IPS-18a (cell line): ENCODE data around the gene PALM3.
"Not testable (repeated sequence)": the region's sequence is repeated elsewhere in the genome, so short reads cannot be mapped to it uniquely, and the experiment has no call there.

Source experiments
- H3K27ac ChIP-seq: one replicate; pipeline ENCODE4 v1.5.1; 2013; ENCODE audit warnings: low read length
- H3K27me3 ChIP-seq: one replicate; pipeline ENCODE4 v1.6.1; 2013; ENCODE audit warnings: mild to moderate bottlenecking, low read length; ENCODE audit not compliant: control insufficient read depth, insufficient read depth
- H3K36me3 ChIP-seq: one replicate; pipeline ENCODE4 v1.6.1; 2013; ENCODE audit warnings: low read depth, low read length; ENCODE audit not compliant: control insufficient read depth
- H3K4me1 ChIP-seq: one replicate; pipeline ENCODE4 v1.6.1; 2013; ENCODE audit warnings: low read depth, low read length; ENCODE audit not compliant: control insufficient read depth
- H3K4me3 ChIP-seq: one replicate; pipeline ENCODE4 v1.5.1; 2013; ENCODE audit warnings: low read length
- H3K9ac ChIP-seq: one replicate; pipeline ENCODE4 v1.6.1; 2013; ENCODE audit warnings: mild to moderate bottlenecking, low read length, moderate library complexity
- H3K9me3 ChIP-seq: one replicate; pipeline ENCODE4 v1.6.1; 2013; ENCODE audit warnings: low read depth, low read length; ENCODE audit not compliant: control insufficient read depth

PALM3 gene

DNA sequence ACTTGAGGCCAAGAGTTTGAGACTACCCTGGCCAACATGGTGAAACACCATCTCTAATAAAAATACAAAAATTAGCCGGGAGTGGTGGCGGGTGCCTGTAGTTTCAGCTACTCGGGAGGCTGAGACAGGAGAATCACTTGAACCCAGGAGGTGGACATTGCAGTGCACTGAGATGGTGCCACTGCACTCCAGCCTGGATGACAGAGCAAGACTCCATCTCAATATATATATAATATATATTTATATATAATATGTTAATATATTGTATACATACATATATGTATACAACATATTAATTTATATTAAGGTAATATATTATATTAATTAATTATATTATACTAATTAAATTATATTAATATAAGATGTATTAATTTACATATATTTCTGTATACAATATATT, 42.1 kb downstream of the PALM3 start:
- H3K9me3 ChIP-seq, H3K27ac ChIP-seq, H3K9ac ChIP-seq, H3K36me3 ChIP-seq, H3K4me3 ChIP-seq, H3K27me3 ChIP-seq, H3K4me1 ChIP-seq: not testable (repeated sequence)

DNA sequence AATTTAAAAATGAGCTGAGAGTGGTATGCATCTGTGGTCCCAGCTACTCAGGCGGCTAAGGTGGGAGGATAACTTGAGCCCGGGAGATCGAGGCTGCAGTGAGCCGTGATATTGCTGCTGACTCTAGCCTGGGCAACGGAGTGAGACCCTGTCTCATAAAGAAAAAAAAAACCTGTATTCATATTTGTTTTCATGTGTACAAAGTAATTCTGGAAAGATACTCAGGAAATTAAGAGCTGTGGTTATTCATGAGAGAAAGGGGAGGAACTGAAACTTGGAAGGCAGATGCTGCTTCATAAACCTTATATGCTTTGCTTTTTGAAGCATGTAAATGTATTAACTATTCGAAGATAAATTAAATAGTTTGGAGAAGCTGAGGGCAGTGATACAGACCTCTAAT, 42.8 kb downstream of the PALM3 start:
- Histone ChIP-seq H3K4me1 (peaks cover 5% of the 10 kb centered on the region), H3K9ac (no peak overlapping the region), H3K36me3 (no peaks in the 10 kb centered on the region), H3K4me3 (no peak overlapping the region), H3K9me3 (no peaks in the 10 kb centered on the region), H3K27ac (no peak overlapping the region), H3K27me3 (no peaks in the 10 kb centered on the region)

DNA sequence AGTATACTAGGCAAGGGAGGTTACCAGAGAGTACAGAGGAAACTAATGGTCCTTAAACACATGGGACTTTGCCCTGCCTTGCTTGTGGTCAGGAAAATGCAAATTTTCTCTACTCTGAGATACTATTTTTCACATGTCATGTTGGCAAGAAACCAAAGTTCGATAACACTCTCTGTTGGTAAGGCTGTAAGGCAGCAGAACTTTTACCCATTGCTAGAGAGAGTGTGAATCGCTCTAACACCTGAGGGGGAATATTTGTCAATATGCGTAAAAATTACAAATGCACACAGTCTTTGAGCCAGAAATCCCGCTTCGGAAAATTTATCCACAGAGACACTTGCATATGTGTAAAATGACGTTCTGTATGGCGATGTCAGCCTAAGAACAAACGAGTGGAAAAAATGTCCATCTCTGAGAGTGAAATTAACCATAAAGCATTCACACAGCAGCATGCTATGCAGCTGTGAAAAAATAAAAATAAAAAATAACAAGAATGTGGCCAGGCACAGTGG, 46.3 kb downstream of the PALM3 start:
- H3K27me3 ChIP-seq: no peaks in the 10 kb centered on the region
- H3K4me3 ChIP-seq: no peak overlapping the region
- H3K36me3 ChIP-seq: no peaks in the 10 kb centered on the region
- no peak overlapping the region for H3K27ac ChIP-seq
- H3K9me3 ChIP-seq: no peaks in the 10 kb centered on the region
- no peaks in the 10 kb centered on the region for H3K4me1 ChIP-seq
- H3K9ac ChIP-seq: no peak overlapping the region

- Histone ChIP-seq H3K4me1 (no peaks in the 10 kb centered on the region), H3K27ac (no peak overlapping the region), H3K9ac (no peak overlapping the region), H3K27me3 (no peaks in the 10 kb centered on the region), H3K36me3 (no peaks in the 10 kb centered on the region), H3K9me3 (no peaks in the 10 kb centered on the region), H3K4me3 (no peak overlapping the region)
These were observed 49.4 kb downstream of the PALM3 start for GRCh38 chr19:14012378-14012915.

- H3K4me1 ChIP-seq: no peaks in the 10 kb centered on the region
- peak overlapping the region; percentile 90 for H3K9ac ChIP-seq
- peak overlapping the region; percentile 95 for H3K27ac ChIP-seq
- no peaks in the 10 kb centered on the region for H3K9me3 ChIP-seq
- no peaks in the 10 kb centered on the region for H3K27me3 ChIP-seq
- peak overlapping the region; percentile 66 for H3K4me3 ChIP-seq
- H3K36me3 ChIP-seq: no peaks in the 10 kb centered on the region
These were observed 54.9 kb downstream of the PALM3 start for GRCh38 chr19:14006766-14007562.

GRCh38 chr19:14006085-14006765, 55.7 kb downstream of the PALM3 start, which contains the start of gene RFX1:
TSS of gene RFX1 (minus strand) at chr19:14006320. CDS start at chr19:13993843, 12,477 bp downstream.
- Histone ChIP-seq H3K4me3 (peak within 1 kb of the TSS; percentile 66), H3K9ac (peak within 1 kb of the TSS; percentile 90), H3K9me3 (no peaks in the 10 kb centered on the region), H3K4me1 (no peaks in the 10 kb centered on the region), H3K27me3 (no peaks in the 10 kb centered on the region), H3K36me3 (no peaks in the 10 kb centered on the region), H3K27ac (peak within 1 kb of the TSS; percentile 95)

GRCh38 chr19:14005349-14006084, 56.4 kb downstream of the PALM3 start:
- Histone ChIP-seq H3K9me3 (no peaks in the 10 kb centered on the region), H3K9ac (peak overlapping the region; percentile 90), H3K27me3 (no peaks in the 10 kb centered on the region)

GRCh38 chr19:14004619-14005348, 57.1 kb downstream of the PALM3 start:
- peak overlapping the region; percentile 66 for H3K4me3 ChIP-seq
- no peaks in the 10 kb centered on the region for H3K36me3 ChIP-seq

More at GRCh38 chr19:14005349-14006084, 56.4 kb downstream of the PALM3 start:
- Histone ChIP-seq H3K27ac (peak overlapping the region; percentile 83), H3K4me3 (peak overlapping the region; percentile 66), H3K4me1 (no peaks in the 10 kb centered on the region), H3K36me3 (no peaks in the 10 kb centered on the region)

More at GRCh38 chr19:14004619-14005348, 57.1 kb downstream of the PALM3 start:
- Histone ChIP-seq H3K4me1 (no peaks in the 10 kb centered on the region), H3K9me3 (no peaks in the 10 kb centered on the region), H3K27ac (no peak overlapping the region), H3K9ac (no peak overlapping the region), H3K27me3 (no peaks in the 10 kb centered on the region)
